ENCODE measurements around the gene EMC1.

The EMC1 gene

GRCh38 chr1:19210772-19211549 lies 40.4 kb downstream of the EMC1 start:
- Mint-ChIP-seq H3K27ac (peak overlapping the region; percentile 93 to 98 (median 96)), H3K4me3 (peak overlapping the region; percentile 91 to 96 (median 94)), H3K9me3 (no peaks in the 10 kb centered on the region), H3K4me1 (peaks cover 45% of the 10 kb centered on the region), H3K27me3 (ENCODE audit: low read depth) (no peaks in the 10 kb centered on the region), H3K36me3 (ENCODE audit: low read depth) (peaks cover 12% of the 10 kb centered on the region)
- TF ChIP-seq CTCF (IDR thresholded peaks at IDR 0.05; ENCODE audit: unreplicated experiment in 3 of 3), result no peak

- Mint-ChIP-seq H3K36me3 (ENCODE audit: low read depth) (peaks cover 8% of the 10 kb centered on the region), H3K9me3 (no peaks in the 10 kb centered on the region), H3K27ac (peak within 1 kb of the TSS; percentile 93 to 98 (median 96)), H3K4me1 (peaks cover 50% of the 10 kb centered on the region), H3K27me3 (ENCODE audit: low read depth) (no peaks in the 10 kb centered on the region), H3K4me3 (peak within 1 kb of the TSS; percentile 91 to 96 (median 94))
- TF ChIP-seq CTCF (IDR thresholded peaks at IDR 0.05; ENCODE audit: unreplicated experiment in 3 of 3), result no peak
Observed at GRCh38 chr1:19209990-19210771, 41.1 kb downstream of the EMC1 start, which contains the start of gene UBR4. UBR4 (minus strand) TSS chr1:19210266; CDS start chr1:19210248, 18 bp downstream.

- H3K4me1 Mint-ChIP-seq, result peaks cover 57% of the 10 kb centered on the region
- H3K27ac Mint-ChIP-seq, result peak overlapping the region; percentile 75 to 94 (median 94)
- H3K36me3 Mint-ChIP-seq (ENCODE audit: low read depth), result peaks cover 8% of the 10 kb centered on the region
- H3K4me3 Mint-ChIP-seq, result peak overlapping the region; percentile 91 to 96 (median 94)
- no peaks in the 10 kb centered on the region for H3K27me3 Mint-ChIP-seq (ENCODE audit: low read depth)
- H3K9me3 Mint-ChIP-seq, result no peaks in the 10 kb centered on the region
- no peak for TF ChIP-seq CTCF (IDR thresholded peaks at IDR 0.05; ENCODE audit: unreplicated experiment in 3 of 3)
Observed at GRCh38 chr1:19209439-19209989, 41.8 kb downstream of the EMC1 start.

- Mint-ChIP-seq H3K36me3 (ENCODE audit: low read depth) (peaks cover 4% of the 10 kb centered on the region), H3K9me3 (no peaks in the 10 kb centered on the region), H3K27me3 (ENCODE audit: low read depth) (no peaks in the 10 kb centered on the region), H3K27ac (peak overlapping the region; percentile 75 to 94 (median 94)), H3K4me1 (peaks cover 58% of the 10 kb centered on the region), H3K4me3 (peak overlapping the region; percentile 91 to 96 (median 94))
- no peak for TF ChIP-seq CTCF (IDR thresholded peaks at IDR 0.05; ENCODE audit: unreplicated experiment in 3 of 3)
Observed at GRCh38 chr1:19208710-19209438, 42.5 kb downstream of the EMC1 start.

- no peaks in the 10 kb centered on the region for H3K36me3 Mint-ChIP-seq (ENCODE audit: low read depth)
- H3K4me3 Mint-ChIP-seq, result peak overlapping the region; percentile 35 to 79 (median 64)
- no peak for TF ChIP-seq CTCF (IDR thresholded peaks at IDR 0.05; ENCODE audit: unreplicated experiment in 3 of 3)
- H3K4me1 Mint-ChIP-seq, result peaks cover 54% of the 10 kb centered on the region
- no peaks in the 10 kb centered on the region for H3K27me3 Mint-ChIP-seq (ENCODE audit: low read depth)
- peak overlapping the region in 1 of 3 experiments; percentile 30 for H3K27ac Mint-ChIP-seq
- H3K9me3 Mint-ChIP-seq, result no peaks in the 10 kb centered on the region
Observed at GRCh38 chr1:19206947-19207346, 44.4 kb downstream of the EMC1 start.

Measured in nephron (organoid).